HG03378 (cell line): ENCODE measurements around the gene DUSP28.
A peak's percentile ranks its signal among the peaks of the same experiment; 100 is the strongest.

Source experiments
- ATAC-seq: cut with Tn5 transposase; IDR thresholded peaks from one replicate; pipeline ENCODE4 v1.9.1; 2021; ENCODE audit warnings: mild to moderate bottlenecking, moderate library complexity; ENCODE audit not compliant: unreplicated experiment

The DUSP28 gene

GRCh38 chr2:240585681-240586197, 25.6 kb downstream of the DUSP28 start:
- no peak for ATAC-seq

DNA sequence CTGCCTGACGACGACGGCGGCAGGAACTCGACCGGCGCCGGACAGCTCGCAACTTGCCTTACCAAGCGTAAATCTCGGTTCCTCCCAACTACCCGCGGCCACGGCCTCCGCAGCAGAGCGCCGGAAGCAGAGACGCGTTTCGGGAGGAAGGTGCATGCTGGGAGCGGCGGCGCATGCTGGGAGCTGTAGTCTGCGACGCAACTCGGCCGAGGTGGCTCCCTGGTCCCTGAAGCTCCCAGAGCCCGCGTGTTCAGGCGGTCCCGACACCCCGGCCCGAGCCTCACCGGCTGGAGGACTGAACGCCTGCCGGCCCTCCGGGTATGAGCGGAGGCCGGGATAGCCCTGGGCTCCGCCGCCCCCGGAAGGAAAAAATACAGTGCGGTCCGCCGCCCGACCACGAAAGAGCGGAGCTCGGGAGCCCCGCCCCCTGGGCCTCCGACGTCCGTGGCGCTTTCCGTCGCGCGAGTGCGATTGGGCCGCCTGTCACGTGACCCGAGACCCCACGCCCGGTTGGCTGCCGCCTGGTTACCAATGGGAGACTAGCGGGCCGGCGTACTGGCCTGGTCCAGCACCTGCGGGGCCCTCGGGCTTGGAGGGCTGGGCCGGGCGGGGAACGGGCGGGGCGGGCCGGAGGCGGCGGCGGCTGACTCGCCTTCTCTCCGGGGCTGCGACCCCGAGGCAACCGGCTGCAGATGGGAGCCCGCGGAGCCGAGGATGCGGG, 26.2 kb downstream of the DUSP28 start, which contains the start of gene CAPN10:
Gene CAPN10, plus strand, starts transcription at position 537 of the 721 bp plus-strand sequence. Its CDS starts 178 bp downstream, at position 715.
- peak; percentile 54 for ATAC-seq

GRCh38 chr2:240586919-240587800, 27.0 kb downstream of the DUSP28 start:
- no peak for ATAC-seq

GRCh38 chr2:240588006-240588655, 28.0 kb downstream of the DUSP28 start:
- no peak for ATAC-seq

GRCh38 chr2:240588669-240589068, 28.5 kb downstream of the DUSP28 start:
- ATAC-seq, result no peak

- ATAC-seq, result no peak
These were observed 29.2 kb downstream of the DUSP28 start for GRCh38 chr2:240589375-240589774.

GRCh38 chr2:240589850-240590525, 29.8 kb downstream of the DUSP28 start:
- ATAC-seq, result no peak

DNA sequence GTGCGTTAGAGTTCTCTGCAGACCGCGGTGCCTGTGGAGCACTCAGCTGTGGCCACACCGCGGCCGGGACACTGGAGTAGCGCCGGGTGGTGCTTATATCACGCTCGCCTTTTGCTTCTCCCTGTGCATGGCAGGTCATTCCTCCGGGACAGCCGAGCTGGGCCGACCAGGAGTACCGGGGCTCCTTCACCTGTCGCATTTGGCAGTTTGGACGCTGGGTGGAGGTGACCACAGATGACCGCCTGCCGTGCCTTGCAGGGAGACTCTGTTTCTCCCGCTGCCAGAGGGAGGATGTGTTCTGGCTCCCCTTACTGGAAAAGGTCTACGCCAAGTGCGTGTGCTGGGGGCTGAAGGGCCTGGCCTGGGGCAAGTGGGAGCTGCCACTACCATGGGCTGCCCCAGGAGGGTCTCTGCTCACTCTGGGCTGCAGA, 30.5 kb downstream of the DUSP28 start:
- ATAC-seq, result no peak

DNA sequence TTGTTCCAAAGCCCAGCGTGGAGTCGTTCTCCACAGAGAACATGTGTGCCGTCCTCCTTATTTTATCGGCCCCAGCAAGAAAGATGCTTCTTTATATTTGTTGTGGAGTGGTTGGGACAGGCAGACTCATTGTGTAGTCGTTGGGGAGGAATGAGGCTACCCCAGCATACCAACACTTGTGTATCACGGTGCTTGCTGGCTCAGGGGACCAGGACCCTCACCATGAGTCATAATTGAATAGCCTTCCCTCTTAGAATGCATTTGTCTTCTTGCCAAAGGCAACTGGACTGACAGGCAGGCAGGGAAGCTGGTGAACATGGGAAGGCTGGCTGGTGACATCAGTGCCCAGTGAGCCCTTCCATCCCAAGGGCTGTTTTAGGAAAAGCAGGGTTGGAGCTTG, 31.1 kb downstream of the DUSP28 start:
- no peak for ATAC-seq

GRCh38 chr2:240591784-240592183, 31.6 kb downstream of the DUSP28 start:
- no peak for ATAC-seq

DNA sequence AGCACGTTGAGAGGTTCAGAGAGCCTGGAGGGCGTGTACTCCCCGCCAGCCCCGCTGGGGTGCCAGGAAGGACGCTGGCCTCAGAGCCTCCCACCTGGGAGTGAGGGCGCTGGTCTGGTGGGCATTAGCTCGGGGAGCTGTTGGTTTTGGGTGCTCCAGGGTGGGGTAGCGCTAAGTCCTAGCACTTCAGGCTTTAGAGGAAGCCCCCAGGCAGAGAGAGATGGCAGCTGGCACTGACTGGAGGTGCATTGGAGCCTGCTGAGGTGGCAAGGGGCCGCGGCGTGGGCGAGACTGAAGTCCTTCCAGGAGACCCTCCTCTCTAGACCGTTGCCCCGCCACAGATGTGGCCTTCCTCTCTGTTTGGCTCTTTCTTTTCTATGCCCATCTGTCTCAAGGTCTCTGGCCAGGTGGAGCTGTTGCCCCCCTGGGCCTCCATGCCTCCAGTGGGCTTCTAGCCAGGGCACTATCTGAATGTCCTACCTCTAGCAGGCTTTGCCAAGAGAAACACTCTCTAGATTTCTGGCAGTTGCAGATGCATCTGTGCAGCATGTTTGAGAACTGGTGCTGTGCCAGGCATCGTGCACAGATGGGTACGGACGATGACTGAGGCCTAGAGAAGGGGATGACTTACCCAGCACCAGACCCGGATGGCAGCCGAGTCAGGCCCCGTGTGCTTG, 33.0 kb downstream of the DUSP28 start:
- no peak for ATAC-seq

GRCh38 chr2:240593703-240594451, 33.7 kb downstream of the DUSP28 start:
- no peak for ATAC-seq

DNA sequence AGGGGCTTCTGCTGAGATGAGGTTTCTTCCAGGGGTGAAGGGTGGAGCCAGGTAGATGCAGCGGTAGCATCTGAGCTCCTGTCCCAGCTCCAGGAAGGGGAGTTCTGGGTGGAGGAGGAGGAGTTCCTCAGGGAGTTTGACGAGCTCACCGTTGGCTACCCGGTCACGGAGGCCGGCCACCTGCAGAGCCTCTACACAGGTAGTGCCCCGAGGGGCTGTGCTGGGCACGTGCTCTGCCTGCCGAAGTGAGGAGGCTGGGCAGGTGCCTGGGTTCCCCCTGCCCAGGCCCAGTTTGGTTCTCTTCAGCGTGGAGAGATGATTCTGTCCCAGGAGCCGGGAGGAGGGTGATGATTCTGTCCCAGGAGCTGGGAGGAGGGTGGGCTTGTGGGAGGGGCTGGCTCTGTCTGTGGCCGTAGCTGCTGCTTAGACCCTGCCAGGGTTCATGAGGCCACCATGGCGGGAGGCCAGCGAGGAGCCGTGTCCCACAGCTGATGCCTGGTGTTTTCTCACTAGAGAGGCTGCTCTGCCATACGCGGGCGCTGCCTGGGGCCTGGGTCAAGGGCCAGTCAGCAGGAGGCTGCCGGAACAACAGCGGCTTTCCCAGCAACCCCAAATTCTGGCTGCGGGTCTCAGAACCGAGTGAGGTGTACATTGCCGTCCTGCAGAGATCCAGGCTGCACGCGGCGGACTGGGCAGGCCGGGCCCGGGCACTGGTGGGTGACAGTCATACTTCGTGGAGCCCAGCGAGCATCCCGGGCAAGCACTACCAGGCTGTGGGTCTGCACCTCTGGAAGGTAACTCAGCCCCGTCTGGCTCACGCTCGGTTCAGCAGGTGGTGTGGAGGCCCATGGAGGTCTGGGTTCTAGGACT, 34.6 kb downstream of the DUSP28 start:
- ATAC-seq, result no peak

DNA sequence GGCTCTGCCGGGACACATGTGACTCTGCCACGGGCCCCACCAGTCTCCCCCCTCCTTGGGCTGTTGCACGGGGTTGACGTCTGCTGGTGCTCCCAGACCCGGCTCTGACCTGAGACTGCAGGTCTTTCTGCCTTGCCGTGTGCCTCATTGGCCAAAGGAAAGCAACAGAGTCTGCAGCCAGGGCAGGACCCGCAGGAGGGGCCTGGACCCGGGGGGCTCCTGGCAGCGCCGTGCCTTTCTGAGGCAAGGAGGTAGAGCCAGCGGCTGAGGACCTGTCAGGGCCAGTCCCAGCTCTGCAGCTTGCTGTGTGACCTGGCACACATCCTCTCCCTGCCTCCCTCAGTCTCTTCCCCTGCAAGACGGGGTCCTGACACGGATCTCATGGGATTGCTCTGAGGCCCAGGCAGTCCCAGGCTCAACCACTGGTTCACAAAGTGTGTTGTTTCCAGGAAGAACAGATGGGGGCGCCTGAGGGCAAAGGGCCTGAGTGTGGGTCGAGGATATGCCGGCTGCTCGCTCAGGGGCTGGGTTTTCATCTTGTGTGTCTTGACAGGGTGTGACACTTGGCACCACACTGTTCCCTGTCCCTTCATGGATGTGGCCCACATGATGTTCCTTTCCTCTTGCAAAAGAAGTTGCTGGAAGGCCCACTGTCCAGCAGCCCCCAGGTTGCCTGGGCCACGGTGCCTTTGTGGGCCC, 35.4 kb downstream of the DUSP28 start:
- no peak for ATAC-seq

DNA sequence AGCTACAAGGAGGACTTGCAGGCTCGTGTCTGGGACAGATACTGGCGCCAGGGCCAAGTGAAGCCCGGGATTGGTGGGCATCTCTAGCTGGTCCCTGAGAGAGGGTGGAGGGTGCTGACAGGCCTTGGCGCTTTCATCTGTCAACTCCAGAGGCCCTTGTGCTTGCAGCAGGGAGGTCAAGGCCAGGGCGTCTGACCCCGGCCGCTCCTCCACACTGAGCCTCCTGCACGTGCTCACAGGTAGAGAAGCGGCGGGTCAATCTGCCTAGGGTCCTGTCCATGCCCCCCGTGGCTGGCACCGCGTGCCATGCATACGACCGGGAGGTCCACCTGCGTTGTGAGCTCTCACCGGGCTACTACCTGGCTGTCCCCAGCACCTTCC, 35.9 kb downstream of the DUSP28 start:
- ATAC-seq, result no peak

DNA sequence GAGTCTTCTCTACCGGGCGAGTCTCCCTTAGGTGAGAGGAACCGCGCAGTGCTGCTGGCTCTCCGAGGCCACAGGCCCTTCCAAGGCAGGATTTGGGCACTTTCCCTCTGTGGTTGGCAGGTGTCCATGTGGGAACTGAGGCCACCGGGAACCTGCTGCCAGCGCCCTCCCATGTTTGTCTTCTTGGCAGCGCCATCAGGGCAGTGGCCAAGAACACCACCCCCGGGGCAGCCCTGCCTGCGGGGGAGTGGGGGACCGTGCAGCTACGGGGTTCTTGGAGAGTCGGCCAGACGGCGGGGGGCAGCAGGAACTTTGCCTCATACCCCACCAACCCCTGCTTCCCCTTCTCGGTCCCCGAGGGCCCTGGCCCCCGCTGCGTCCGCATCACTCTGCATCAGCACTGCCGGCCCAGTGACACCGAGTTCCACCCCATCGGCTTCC, 36.4 kb downstream of the DUSP28 start:
- ATAC-seq, result no peak

DNA sequence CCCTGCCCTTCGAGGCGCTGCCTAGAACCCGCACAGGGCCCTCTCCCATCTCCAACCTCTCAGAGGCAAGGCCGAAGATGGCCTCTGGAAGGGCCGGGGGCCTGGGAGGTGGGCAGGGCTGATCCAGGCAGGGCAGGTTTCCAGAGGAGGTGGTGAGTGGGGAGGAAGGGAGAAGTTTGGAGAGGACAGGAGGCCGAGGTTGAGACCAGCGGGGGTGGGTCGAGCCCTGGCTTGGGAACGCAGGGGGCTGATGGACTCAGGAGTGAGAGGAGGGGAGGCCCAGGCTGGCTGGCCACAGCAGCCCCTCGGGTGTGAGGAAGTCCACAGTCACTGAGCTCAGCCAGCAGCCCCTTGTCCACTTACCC, 36.9 kb downstream of the DUSP28 start:
- ATAC-seq, result no peak
